ENCODE data around the gene SLC1A2.

DNA sequence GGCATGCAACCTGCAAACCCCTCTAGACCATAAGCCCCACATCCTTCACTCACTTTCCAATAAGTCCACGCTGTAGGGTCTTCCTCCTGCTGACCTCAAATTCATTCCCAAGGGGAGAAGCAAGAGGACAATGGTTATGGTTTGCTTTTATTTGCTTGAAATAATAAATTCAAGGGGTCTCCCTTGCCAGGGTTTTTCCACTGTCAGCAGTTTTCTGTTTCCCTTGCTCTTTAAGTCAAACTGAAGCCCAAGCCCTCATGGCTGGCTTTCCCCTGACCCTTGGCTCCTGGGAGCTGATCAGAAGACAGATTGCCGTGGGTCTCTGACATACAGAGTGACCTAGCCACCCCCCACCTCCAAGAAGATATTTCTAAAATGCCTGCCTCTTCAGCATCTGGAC lies 3.9 kb downstream of the SLC1A2 start:
- TF ChIP-seq, protein P1, sequence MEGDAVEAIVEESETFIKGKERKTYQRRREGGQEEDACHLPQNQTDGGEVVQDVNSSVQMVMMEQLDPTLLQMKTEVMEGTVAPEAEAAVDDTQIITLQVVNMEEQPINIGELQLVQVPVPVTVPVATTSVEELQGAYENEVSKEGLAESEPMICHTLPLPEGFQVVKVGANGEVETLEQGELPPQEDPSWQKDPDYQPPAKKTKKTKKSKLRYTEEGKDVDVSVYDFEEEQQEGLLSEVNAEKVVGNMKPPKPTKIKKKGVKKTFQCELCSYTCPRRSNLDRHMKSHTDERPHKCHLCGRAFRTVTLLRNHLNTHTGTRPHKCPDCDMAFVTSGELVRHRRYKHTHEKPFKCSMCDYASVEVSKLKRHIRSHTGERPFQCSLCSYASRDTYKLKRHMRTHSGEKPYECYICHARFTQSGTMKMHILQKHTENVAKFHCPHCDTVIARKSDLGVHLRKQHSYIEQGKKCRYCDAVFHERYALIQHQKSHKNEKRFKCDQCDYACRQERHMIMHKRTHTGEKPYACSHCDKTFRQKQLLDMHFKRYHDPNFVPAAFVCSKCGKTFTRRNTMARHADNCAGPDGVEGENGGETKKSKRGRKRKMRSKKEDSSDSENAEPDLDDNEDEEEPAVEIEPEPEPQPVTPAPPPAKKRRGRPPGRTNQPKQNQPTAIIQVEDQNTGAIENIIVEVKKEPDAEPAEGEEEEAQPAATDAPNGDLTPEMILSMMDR (conservative IDR thresholded peaks at IDR 0.05; ENCODE audit: low read length): no peak
- TF ChIP-seq EZH2phosphoT487 (IDR thresholded peaks at IDR 0.05; ENCODE audit: borderline replicate concordance, low read depth, low read length): no peak
